WERI-Rb-1 (cell line): ENCODE data around the gene SFXN3.
A peak's percentile ranks its signal among the peaks of the same experiment; 100 is the strongest.

Experiments used
- DNase-seq: peaks from one replicate; pipeline ENCODE4 v3.0.0-alpha.2; 2020
- H3K27ac ChIP-seq: fragments of 250-450 bp; sonication (Bioruptor Pico); 2 replicates; pipeline ENCODE4 v1.5.1; 2020; ENCODE audit warnings: mild to moderate bottlenecking, moderate library complexity
- H3K27me3 ChIP-seq: fragments of 250-450 bp; sonication (Bioruptor Pico); 2 replicates; pipeline ENCODE4 v1.5.1; 2021; ENCODE audit warnings: mild to moderate bottlenecking, low read depth, moderate library complexity; ENCODE audit not compliant: insufficient read depth, severe bottlenecking
- H3K36me3 ChIP-seq: fragments of 250-450 bp; sonication (Bioruptor Pico); 2 replicates; pipeline ENCODE4 v1.5.1; 2020; ENCODE audit warnings: mild to moderate bottlenecking, moderate library complexity
- H3K4me3 ChIP-seq: 2 replicates; pipeline ENCODE4 v1.5.1; 2011; ENCODE audit warnings: low read depth, mild to moderate bottlenecking, control low read depth, low read length
- H3K9me3 ChIP-seq: fragments of 250-450 bp; sonication (Bioruptor Pico); 2 replicates; pipeline ENCODE4 v1.5.1; 2021; ENCODE audit warnings: mild to moderate bottlenecking, moderate library complexity; ENCODE audit not compliant: severe bottlenecking
- CTCF ChIP-seq: IDR thresholded peaks from 2 replicates; pipeline ENCODE4 v1.5.1; 2011; ENCODE audit warnings: low read depth, mild to moderate bottlenecking, control low read depth, inconsistent platforms, low read length

The SFXN3 gene

GRCh38 chr10:100986623-100986951 lies 44.4 kb upstream of the SFXN3 start:
- Histone ChIP-seq H3K4me3 (peak overlapping the region; percentile 96), H3K27me3 (no peaks in the 10 kb centered on the region), H3K9me3 (no peaks in the 10 kb centered on the region), H3K36me3 (peaks cover 57% of the 10 kb centered on the region), H3K27ac (peak overlapping the region; percentile 86)
- TF ChIP-seq CTCF, result no peak
- no peak for DNase-seq

- Histone ChIP-seq H3K27ac (peak within 1 kb of the TSS; percentile 86), H3K4me3 (peak within 1 kb of the TSS; percentile 96), H3K9me3 (no peaks in the 10 kb centered on the region), H3K27me3 (no peaks in the 10 kb centered on the region), H3K36me3 (peaks cover 56% of the 10 kb centered on the region)
- peak; percentile 83 for DNase-seq
- no peak for TF ChIP-seq CTCF
Measured at GRCh38 chr10:100986952-100987684, 43.9 kb upstream of the SFXN3 start, which contains the start of the genes MRPL43 and TWNK. MRPL43 (minus strand) TSS chr10:100987497; CDS start chr10:100987443, 54 bp downstream. TWNK (plus strand) TSS chr10:100987543; CDS start chr10:100988211, 668 bp downstream.

- Histone ChIP-seq H3K9me3 (no peaks in the 10 kb centered on the region), H3K27ac (peak overlapping the region; percentile 86), H3K27me3 (no peaks in the 10 kb centered on the region), H3K36me3 (peaks cover 52% of the 10 kb centered on the region), H3K4me3 (peak overlapping the region; percentile 96)
- no peak for DNase-seq
- TF ChIP-seq CTCF, result no peak
Measured at GRCh38 chr10:100987685-100988049, 43.4 kb upstream of the SFXN3 start.

- Histone ChIP-seq H3K36me3 (peaks cover 54% of the 10 kb centered on the region), H3K27me3 (no peaks in the 10 kb centered on the region), H3K4me3 (peak overlapping the region; percentile 96), H3K9me3 (no peaks in the 10 kb centered on the region), H3K27ac (no peak overlapping the region)
- DNase-seq, result no peak
- TF ChIP-seq CTCF, result no peak
Measured at GRCh38 chr10:100988166-100988565, 42.9 kb upstream of the SFXN3 start.

- Histone ChIP-seq H3K4me3 (no peak overlapping the region), H3K36me3 (peaks cover 63% of the 10 kb centered on the region), H3K27ac (no peak overlapping the region), H3K27me3 (no peaks in the 10 kb centered on the region), H3K9me3 (no peaks in the 10 kb centered on the region)
- no peak for DNase-seq
- TF ChIP-seq CTCF, result no peak
Measured at GRCh38 chr10:100989088-100989487, 41.9 kb upstream of the SFXN3 start.
